A549 (cell line): ENCODE measurements around the gene GNB1L. TPM values are rescaled to one million over a fixed set of nuclear protein-coding genes. Genes with fewer than 3 reads are reported as not detected.

Experiments used
- ATAC-seq, 2 experiments: fragments of 200-7000 bp in 1 of 2; fragments of >200 bp in 1 of 2; cut with Nextera tagmentation in 1 of 2; cut with Tn5 transposase in 1 of 2; 3 replicates each; pipeline versions ENCODE4 v1.8.0 to v1.9.1; 2018 to 2020; ENCODE audit warnings: mild to moderate bottlenecking in 1 of 2, moderate library complexity in 1 of 2
- CTCF ChIA-PET: fragments of 300-600 bp; sonication (Branson Sonifier 250); formaldehyde crosslinking; extraction: SDS; loops from one replicate; lab custom pipeline; 2021; ENCODE audit warnings: antibody characterized with exemption, inconsistent platforms; lab: Yijun Ruan, JAX
- POLR2A ChIA-PET: fragments of 350-600 bp; formaldehyde crosslinking; extraction: SDS; loops from one replicate; lab custom pipeline; 2021; ENCODE audit warnings: antibody characterized with exemption, inconsistent platforms; lab: Yijun Ruan, JAX
- DNase-seq, 2 experiments: peaks; one replicate each; pipeline versions ENCODE4 v3.0.0 to v3.0.0-alpha.2; 2011 to 2016; ENCODE audit warnings: low read depth in 1 of 2, low spot score in 1 of 2
- FAIRE-seq: peaks from 2 replicates; lab custom pipeline; 2011; peaks lifted over from hg19 to GRCh38; lab: Jason Lieb, UNC
- H3K27ac ChIP-seq, 2 experiments: fragments of >200 bp; sonication (Bioruptor Twin); formaldehyde crosslinking; 3 replicates each; pipeline ENCODE4 v1.5.1; 2016 to 2017
- H3K4me1 ChIP-seq: fragments of >200 bp; sonication (Bioruptor Twin); formaldehyde crosslinking; 3 replicates; pipeline ENCODE4 v1.6.1; 2016
- H3K4me2 ChIP-seq: fragments of >200 bp; sonication (Bioruptor Twin); formaldehyde crosslinking; 3 replicates; pipeline ENCODE4 v1.6.1; 2016
- H3K4me3 ChIP-seq: fragments of >200 bp; sonication (Bioruptor Twin); formaldehyde crosslinking; 3 replicates; pipeline ENCODE4 v1.5.1; 2016
- H3K9me3 ChIP-seq: fragments of >200 bp; sonication (Bioruptor Twin); formaldehyde crosslinking; 3 replicates; pipeline ENCODE4 v1.6.1; 2016
- CHD2 ChIP-seq: fragments of 150-350 bp; IDR thresholded peaks from 2 replicates; pipeline ENCODE4 v1.6.1; 2014; ENCODE audit warnings: low read length; ENCODE audit not compliant: partially characterized antibody
- EHF ChIP-seq: fragments of 250-450 bp; sonication (Bioruptor Pico); IDR thresholded peaks from 2 replicates; pipeline ENCODE4 v1.5.0; 2020; ENCODE audit warnings: mild to moderate bottlenecking
- ESRRA ChIP-seq: fragments of 150-350 bp; IDR thresholded peaks from 2 replicates; pipeline ENCODE4 v1.6.1; 2014; ENCODE audit warnings: mild to moderate bottlenecking, low read length, borderline replicate concordance
- FOXS1 ChIP-seq: fragments of 250-450 bp; sonication (Bioruptor Pico); IDR thresholded peaks from 2 replicates; pipeline ENCODE4 v1.5.0; 2020; ENCODE audit warnings: mild to moderate bottlenecking, moderate library complexity
- HDAC2 ChIP-seq: fragments of 200-600 bp; sonication (generic); IDR thresholded peaks from 2 replicates; pipeline ENCODE4 v1.6.1; 2016
- HOXA7 ChIP-seq: fragments of 250-450 bp; sonication (Bioruptor Pico); IDR thresholded peaks from 2 replicates; pipeline ENCODE4 v1.5.0; 2020; ENCODE audit warnings: mild to moderate bottlenecking, moderate library complexity
- JUN ChIP-seq, 2 experiments: fragments of >200 bp; sonication (Bioruptor Twin); formaldehyde crosslinking; IDR thresholded peaks; 2 replicates in 1 of 2; 3 replicates in 1 of 2; pipeline ENCODE4 v1.6.1; 2016 to 2017
- KDM5A ChIP-seq: fragments of 200-600 bp; sonication (generic); IDR thresholded peaks from 2 replicates; pipeline ENCODE4 v1.6.1; 2016; ENCODE audit warnings: antibody characterized with exemption, mild to moderate bottlenecking
- MAFK ChIP-seq: fragments of 450-650 bp; IDR thresholded peaks from 2 replicates; pipeline ENCODE4 v1.6.1; 2014; ENCODE audit not compliant: partially characterized antibody
- MAZ ChIP-seq: fragments of 150-350 bp; IDR thresholded peaks from 2 replicates; pipeline ENCODE4 v1.6.1; 2014; ENCODE audit warnings: antibody characterized with exemption, low read depth, low read length, borderline replicate concordance
- NFE2L2 ChIP-seq: fragments of 150-350 bp; conservative IDR thresholded peaks from 2 replicates; pipeline ENCODE4 v1.6.1; 2014; ENCODE audit warnings: low read length
- NR3C1 ChIP-seq: fragments of >200 bp; sonication (Bioruptor Twin); formaldehyde crosslinking; IDR thresholded peaks from 3 replicates; pipeline ENCODE4 v1.6.1; 2017
- PHF8 ChIP-seq: fragments of 200-600 bp; sonication (generic); IDR thresholded peaks from 2 replicates; pipeline ENCODE4 v1.6.1; 2016; ENCODE audit warnings: low read depth, mild to moderate bottlenecking, antibody characterized with exemption, moderate library complexity, borderline replicate concordance
- POLR2AphosphoS2 ChIP-seq: conservative IDR thresholded peaks from 2 replicates; pipeline ENCODE4 v1.6.1; 2012; ENCODE audit warnings: low read length, improper control_type of control experiment, inconsistent platforms
- RCOR1 ChIP-seq: fragments of 150-350 bp; IDR thresholded peaks from 2 replicates; pipeline ENCODE4 v1.6.1; 2014; ENCODE audit warnings: antibody characterized with exemption, low read length, low read depth
- ZC3H11A ChIP-seq: fragments of 450-650 bp; IDR thresholded peaks from 2 replicates; pipeline ENCODE4 v1.6.1; 2014; ENCODE audit warnings: antibody characterized with exemption, mild to moderate bottlenecking
- WGBS: methylation state at CpG from one replicate; pipeline ENCODE4 v1.1.6; 2017; ENCODE audit errors: missing lambda C conversion rate; 5-methylcytosine and 5-hydroxymethylcytosine counted together
- polyA plus RNA-seq, 4 experiments: library from polyadenylated mRNA; depleted of rRNA in 3 of 4; stranded (reverse); fragments of >200 nt; fragmentation: RNase III in 1 of 4; extraction: RNeasy Plus Mini Kit Qiagen cat#74134 plus additional on column Dnase treatment in 1 of 4; gene quantifications; 2 replicates in 3 of 4; 3 replicates in 1 of 4; pipeline ENCODE4 v1.2.3, GENCODE V29; 2011 to 2017
- TF ChIP-seq, protein P1 (sequence below): IDR thresholded peaks from 2 replicates; pipeline ENCODE4 v1.6.1; 2012; ENCODE audit warnings: low read depth, borderline replicate concordance
- TF ChIP-seq, protein P2 (sequence below): fragments of 250-450 bp; sonication (Bioruptor Pico); IDR thresholded peaks from 2 replicates; pipeline ENCODE4 v1.5.0; 2020; ENCODE audit warnings: low read depth, mild to moderate bottlenecking, moderate library complexity
- TF ChIP-seq, protein P3 (sequence below): fragments of 250-450 bp; sonication (Bioruptor Pico); IDR thresholded peaks from 2 replicates; pipeline ENCODE4 v1.5.0; 2021; ENCODE audit warnings: mild to moderate bottlenecking, moderate library complexity, borderline replicate concordance
- TF ChIP-seq, protein P4 (sequence below): fragments of 200-600 bp; sonication (generic); IDR thresholded peaks from 2 replicates; pipeline ENCODE4 v1.6.1; 2016; ENCODE audit warnings: antibody characterized with exemption, mild to moderate bottlenecking, moderate library complexity

GNB1L gene
- polyA plus RNA-seq, 2 of the 4 experiments (the other 2 are of a cell fraction) = 1.8 to 10.3 TPM

GRCh38 chr22:19802894-19803735 is 51.6 kb downstream of the GNB1L start:
- Histone ChIP-seq H3K4me3 (no peak overlapping the region), H3K9me3 (no peaks in the 10 kb centered on the region), H3K4me1 (peaks cover 15% of the 10 kb centered on the region), H3K4me2 (no peak overlapping the region), H3K27ac (no peak overlapping the region)
- ChIA-PET CTCF (interaction anchor here (1.1 kb wide), 1 partner anchor 107 kb away, joined by 3 read pairs; no protein-coding TSS in a partner anchor), POLR2A (no interaction called here)
- TF ChIP-seq, protein P1, sequence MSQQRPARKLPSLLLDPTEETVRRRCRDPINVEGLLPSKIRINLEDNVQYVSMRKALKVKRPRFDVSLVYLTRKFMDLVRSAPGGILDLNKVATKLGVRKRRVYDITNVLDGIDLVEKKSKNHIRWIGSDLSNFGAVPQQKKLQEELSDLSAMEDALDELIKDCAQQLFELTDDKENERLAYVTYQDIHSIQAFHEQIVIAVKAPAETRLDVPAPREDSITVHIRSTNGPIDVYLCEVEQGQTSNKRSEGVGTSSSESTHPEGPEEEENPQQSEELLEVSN = no peak
- TF ChIP-seq FOXS1 (CRISPR knock-in tag) = no peak
- TF ChIP-seq MAZ = no peak
- no peak for TF ChIP-seq CHD2
- TF ChIP-seq NR3C1 = no peak
- TF ChIP-seq EHF = no peak
- no peak for DNase-seq
- FAIRE-seq = no peak
- WGBS = 96% methylated on average over 10 of the region's 19 CpGs
- no peak for ATAC-seq

- Histone ChIP-seq H3K27ac (no peak overlapping the region), H3K4me1 (peaks cover 15% of the 10 kb centered on the region), H3K4me2 (no peak overlapping the region), H3K4me3 (no peak overlapping the region), H3K9me3 (no peaks in the 10 kb centered on the region)
- POLR2A ChIA-PET = no interaction called here
- FAIRE-seq (no peak), ATAC-seq (no peak), DNase-seq (no peak)
- WGBS = 86% methylated on average over 19 of the region's 26 CpGs
- TF ChIP-seq RCOR1 = no peak
- CTCF ChIA-PET = interaction anchor here (1.1 to 1.5 kb wide), 2 partner anchors 11 to 108 kb away, joined by 3 to 12 read pairs; no protein-coding TSS in a partner anchor
These were observed 52.4 kb downstream of the GNB1L start for GRCh38 chr22:19802001-19802893.

DNA sequence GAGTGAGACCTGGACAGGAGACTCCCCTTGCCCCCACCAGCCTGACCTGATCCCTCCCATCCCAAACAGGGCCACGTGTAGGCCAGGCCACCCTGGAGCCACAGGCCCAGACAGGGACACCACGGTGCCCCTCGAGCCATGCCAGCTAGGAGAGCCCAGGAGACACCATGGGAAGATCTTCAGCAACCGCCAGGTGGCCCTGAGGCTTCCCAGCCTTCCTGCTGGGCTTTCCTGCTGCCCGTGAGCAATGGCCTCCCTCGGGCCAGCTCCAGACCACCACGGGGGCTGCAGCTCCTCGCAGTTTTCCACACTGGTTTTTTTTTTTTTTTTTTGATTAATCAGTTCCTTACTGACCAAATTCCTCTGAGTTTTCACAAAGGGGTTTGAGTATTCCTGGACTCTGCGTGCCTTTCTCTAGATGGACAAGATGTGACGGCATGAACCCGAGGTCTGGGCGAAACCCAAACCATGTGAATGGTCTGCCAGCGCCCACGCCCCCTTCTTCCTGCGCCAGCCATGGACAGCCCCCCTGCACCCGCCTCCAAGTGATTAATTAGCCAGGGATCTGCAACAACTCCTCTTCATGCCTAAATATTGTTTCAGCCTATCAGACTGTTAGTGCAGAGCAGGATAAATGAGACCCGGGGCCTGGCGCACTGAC is 53.2 kb downstream of the GNB1L start:
- Histone ChIP-seq H3K4me3 (no peak overlapping the region), H3K4me1 (peaks cover 7% of the 10 kb centered on the region), H3K4me2 (no peak overlapping the region), H3K9me3 (no peaks in the 10 kb centered on the region), H3K27ac (no peak overlapping the region)
- CTCF ChIA-PET = interaction anchor here (0.9 to 1.6 kb wide), 6 partner anchors 10 to 80 kb away, joined by 3 to 12 read pairs (median 3); no protein-coding TSS in a partner anchor
- ATAC-seq (peak in 1 of 2 experiments; percentile 32; a peak in 3 of 6 replicates), DNase-seq (no peak), FAIRE-seq (no peak)
- POLR2A ChIA-PET = no interaction called here
- WGBS = 82% methylated on average over 16 of the region's 18 CpGs
- TF ChIP-seq KDM5A (no peak), HDAC2 (no peak), JUN (IDR thresholded peaks at IDR 0.05) (no peak), PHF8 (no peak), HOXA7 (CRISPR knock-in tag) (no peak), FOXS1 (CRISPR knock-in tag) (no peak), MAFK (no peak), POLR2AphosphoS2 (no peak), ZC3H11A (no peak), NFE2L2 (no peak), ESRRA (no peak)
- TF ChIP-seq, protein P2, sequence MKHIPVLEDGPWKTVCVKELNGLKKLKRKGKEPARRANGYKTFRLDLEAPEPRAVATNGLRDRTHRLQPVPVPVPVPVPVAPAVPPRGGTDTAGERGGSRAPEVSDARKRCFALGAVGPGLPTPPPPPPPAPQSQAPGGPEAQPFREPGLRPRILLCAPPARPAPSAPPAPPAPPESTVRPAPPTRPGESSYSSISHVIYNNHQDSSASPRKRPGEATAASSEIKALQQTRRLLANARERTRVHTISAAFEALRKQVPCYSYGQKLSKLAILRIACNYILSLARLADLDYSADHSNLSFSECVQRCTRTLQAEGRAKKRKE (CRISPR knock-in tag) = no peak
- TF ChIP-seq, protein P3, sequence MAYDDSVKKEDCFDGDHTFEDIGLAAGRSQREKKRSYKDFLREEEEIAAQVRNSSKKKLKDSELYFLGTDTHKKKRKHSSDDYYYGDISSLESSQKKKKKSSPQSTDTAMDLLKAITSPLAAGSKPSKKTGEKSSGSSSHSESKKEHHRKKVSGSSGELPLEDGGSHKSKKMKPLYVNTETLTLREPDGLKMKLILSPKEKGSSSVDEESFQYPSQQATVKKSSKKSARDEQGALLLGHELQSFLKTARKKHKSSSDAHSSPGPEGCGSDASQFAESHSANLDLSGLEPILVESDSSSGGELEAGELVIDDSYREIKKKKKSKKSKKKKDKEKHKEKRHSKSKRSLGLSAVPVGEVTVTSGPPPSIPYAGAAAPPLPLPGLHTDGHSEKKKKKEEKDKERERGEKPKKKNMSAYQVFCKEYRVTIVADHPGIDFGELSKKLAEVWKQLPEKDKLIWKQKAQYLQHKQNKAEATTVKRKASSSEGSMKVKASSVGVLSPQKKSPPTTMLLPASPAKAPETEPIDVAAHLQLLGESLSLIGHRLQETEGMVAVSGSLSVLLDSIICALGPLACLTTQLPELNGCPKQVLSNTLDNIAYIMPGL (CRISPR knock-in tag) = no peak
- TF ChIP-seq, protein P1 = no peak
- TF ChIP-seq, protein P4, sequence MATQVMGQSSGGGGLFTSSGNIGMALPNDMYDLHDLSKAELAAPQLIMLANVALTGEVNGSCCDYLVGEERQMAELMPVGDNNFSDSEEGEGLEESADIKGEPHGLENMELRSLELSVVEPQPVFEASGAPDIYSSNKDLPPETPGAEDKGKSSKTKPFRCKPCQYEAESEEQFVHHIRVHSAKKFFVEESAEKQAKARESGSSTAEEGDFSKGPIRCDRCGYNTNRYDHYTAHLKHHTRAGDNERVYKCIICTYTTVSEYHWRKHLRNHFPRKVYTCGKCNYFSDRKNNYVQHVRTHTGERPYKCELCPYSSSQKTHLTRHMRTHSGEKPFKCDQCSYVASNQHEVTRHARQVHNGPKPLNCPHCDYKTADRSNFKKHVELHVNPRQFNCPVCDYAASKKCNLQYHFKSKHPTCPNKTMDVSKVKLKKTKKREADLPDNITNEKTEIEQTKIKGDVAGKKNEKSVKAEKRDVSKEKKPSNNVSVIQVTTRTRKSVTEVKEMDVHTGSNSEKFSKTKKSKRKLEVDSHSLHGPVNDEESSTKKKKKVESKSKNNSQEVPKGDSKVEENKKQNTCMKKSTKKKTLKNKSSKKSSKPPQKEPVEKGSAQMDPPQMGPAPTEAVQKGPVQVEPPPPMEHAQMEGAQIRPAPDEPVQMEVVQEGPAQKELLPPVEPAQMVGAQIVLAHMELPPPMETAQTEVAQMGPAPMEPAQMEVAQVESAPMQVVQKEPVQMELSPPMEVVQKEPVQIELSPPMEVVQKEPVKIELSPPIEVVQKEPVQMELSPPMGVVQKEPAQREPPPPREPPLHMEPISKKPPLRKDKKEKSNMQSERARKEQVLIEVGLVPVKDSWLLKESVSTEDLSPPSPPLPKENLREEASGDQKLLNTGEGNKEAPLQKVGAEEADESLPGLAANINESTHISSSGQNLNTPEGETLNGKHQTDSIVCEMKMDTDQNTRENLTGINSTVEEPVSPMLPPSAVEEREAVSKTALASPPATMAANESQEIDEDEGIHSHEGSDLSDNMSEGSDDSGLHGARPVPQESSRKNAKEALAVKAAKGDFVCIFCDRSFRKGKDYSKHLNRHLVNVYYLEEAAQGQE = no peak
